IMR-90 (cell line): ENCODE measurements around the gene SRP9. TPM values are rescaled to one million over a fixed set of nuclear protein-coding genes. Genes with fewer than 3 reads are reported as not detected.

Experiments
- ATAC-seq: fragments of 200-7000 bp; cut with Tn5 transposase; 2 replicates; pipeline ENCODE4 v1.9.1; 2020; ENCODE audit warnings: low read depth, mild to moderate bottlenecking, moderate library complexity
- BruUV-seq: library from RNA; stranded (reverse); fragments of 400-500 nt; replicated peaks from 2 replicates; lab custom pipeline; 2021; lab: Mats Ljungman, UMichigan
- CTCF ChIA-PET: fragments of 300-600 bp; formaldehyde crosslinking; extraction: SDS; loops from one replicate; lab custom pipeline; 2021; ENCODE audit warnings: antibody characterized with exemption; lab: Yijun Ruan, JAX
- POLR2A ChIA-PET: fragments of 300-600 bp; sonication (Branson Sonifier 250); formaldehyde crosslinking; loops from one replicate; lab custom pipeline; 2022; ENCODE audit warnings: antibody characterized with exemption; ENCODE audit not compliant: unreplicated experiment; lab: Charles Lee
- DNase-seq: peaks from one replicate; pipeline ENCODE4 v3.0.0; 2013
- H2AFZ ChIP-seq: replicated peaks from 2 replicates; pipeline ENCODE3; 2013; ENCODE audit warnings: low read length, mild to moderate bottlenecking; ENCODE audit not compliant: poor library complexity
- H2AK5ac ChIP-seq: 2 replicates; pipeline ENCODE4 v1.6.1; 2013; ENCODE audit warnings: low read depth, low read length, inconsistent platforms
- H2AK9ac ChIP-seq: replicated peaks from 2 replicates; pipeline ENCODE3; 2013; ENCODE audit warnings: mild to moderate bottlenecking, low read depth, low read length, moderate library complexity; ENCODE audit not compliant: poor library complexity
- H2BK120ac ChIP-seq: 2 replicates; pipeline ENCODE4 v1.6.1; 2013; ENCODE audit warnings: low read depth, low read length, inconsistent platforms
- H2BK15ac ChIP-seq: 3 replicates; pipeline ENCODE4 v1.6.1; 2013; ENCODE audit warnings: low read depth, low read length, inconsistent platforms
- H2BK20ac ChIP-seq: 2 replicates; pipeline ENCODE4 v1.6.1; 2013; ENCODE audit warnings: low read depth, mild to moderate bottlenecking, inconsistent platforms, low read length, moderate library complexity
- H2BK5ac ChIP-seq: 2 replicates; pipeline ENCODE4 v1.6.1; 2013; ENCODE audit warnings: mild to moderate bottlenecking, low read depth, low read length, inconsistent platforms; ENCODE audit not compliant: poor library complexity, severe bottlenecking
- H3K14ac ChIP-seq: replicated peaks from 2 replicates; pipeline ENCODE4 v1.6.1; 2013; ENCODE audit warnings: low read depth, low read length, inconsistent platforms
- H3K18ac ChIP-seq: 2 replicates; pipeline ENCODE4 v1.6.1; 2013; ENCODE audit warnings: low read depth, low read length, control low read depth
- H3K23ac ChIP-seq: 2 replicates; pipeline ENCODE4 v1.6.1; 2013; ENCODE audit warnings: low read depth, low read length, inconsistent platforms
- H3K27ac ChIP-seq: 2 replicates; pipeline ENCODE4 v1.5.1; 2013; ENCODE audit warnings: mild to moderate bottlenecking, control low read depth, low read length; ENCODE audit not compliant: insufficient read depth
- H3K27me3 ChIP-seq: 2 replicates; pipeline ENCODE4 v1.6.1; 2013; ENCODE audit warnings: low read length; ENCODE audit not compliant: control insufficient read depth, insufficient read depth
- H3K36me3 ChIP-seq: 2 replicates; pipeline ENCODE4 v1.6.1; 2013; ENCODE audit warnings: low read length, mixed read lengths; ENCODE audit not compliant: control insufficient read depth, insufficient read depth
- H3K4ac ChIP-seq: 2 replicates; pipeline ENCODE4 v1.6.1; 2013; ENCODE audit warnings: low read depth, low read length, inconsistent platforms
- H3K4me1 ChIP-seq: 2 replicates; pipeline ENCODE4 v1.6.1; 2013; ENCODE audit warnings: low read length, mixed read lengths; ENCODE audit not compliant: control insufficient read depth, insufficient read depth
- H3K4me2 ChIP-seq: 2 replicates; pipeline ENCODE4 v1.6.1; 2013; ENCODE audit warnings: low read depth, mild to moderate bottlenecking, control low read depth, low read length, moderate library complexity
- H3K4me3 ChIP-seq: 2 replicates; pipeline ENCODE4 v1.5.1; 2013; ENCODE audit warnings: low read depth, mild to moderate bottlenecking, control low read depth, low read length, moderate library complexity; ENCODE audit not compliant: insufficient read depth
- H3K56ac ChIP-seq: 2 replicates; pipeline ENCODE4 v1.6.1; 2013; ENCODE audit warnings: low read length, inconsistent platforms; ENCODE audit not compliant: insufficient read depth; ENCODE audit errors: extremely low read depth
- H3K79me1 ChIP-seq, 2 experiments: 2 replicates each; pipeline ENCODE4 v1.6.1; 2013; ENCODE audit warnings: low read length in 2 of 2, inconsistent platforms in 1 of 2, low read depth in 1 of 2
- H3K9ac ChIP-seq: 2 replicates; pipeline ENCODE4 v1.6.1; 2013; ENCODE audit warnings: low read depth, low read length, control low read depth
- H3K9me1 ChIP-seq: 2 replicates; pipeline ENCODE4 v1.6.1; 2013; ENCODE audit warnings: low read length, inconsistent platforms; ENCODE audit not compliant: insufficient read depth
- H3K9me3 ChIP-seq: 2 replicates; pipeline ENCODE4 v1.6.1; 2013; ENCODE audit warnings: low read length; ENCODE audit not compliant: control insufficient read depth, insufficient read depth
- H4K20me1 ChIP-seq: 2 replicates; pipeline ENCODE4 v1.6.1; 2013; ENCODE audit warnings: low read length, inconsistent platforms; ENCODE audit not compliant: insufficient read depth
- H4K5ac ChIP-seq: 2 replicates; pipeline ENCODE4 v1.6.1; 2013; ENCODE audit warnings: mild to moderate bottlenecking, low read depth, low read length, control low read depth
- H4K8ac ChIP-seq, 2 experiments: 2 replicates each; pipeline ENCODE4 v1.6.1; 2013; ENCODE audit warnings: low read depth in 2 of 2, low read length in 2 of 2, control low read depth in 1 of 2, inconsistent platforms in 1 of 2
- H4K91ac ChIP-seq: 2 replicates; pipeline ENCODE4 v1.6.1; 2013; ENCODE audit warnings: low read depth, low read length, inconsistent platforms; ENCODE audit not compliant: insufficient read depth
- FOS ChIP-seq: fragments of 150-350 bp; IDR thresholded peaks from 2 replicates; pipeline ENCODE4 v1.6.1; 2016; ENCODE audit warnings: low read depth, low read length
- MAFK ChIP-seq: IDR thresholded peaks from 2 replicates; pipeline ENCODE4 v1.6.1; 2012; ENCODE audit warnings: low read depth, low read length, improper control_type of control experiment
- POLR2A ChIP-seq: IDR thresholded peaks from 2 replicates; pipeline ENCODE4 v1.6.1; 2012; ENCODE audit warnings: mild to moderate bottlenecking, low read depth, low read length
- RAD21 ChIP-seq: IDR thresholded peaks from 2 replicates; pipeline ENCODE4 v1.6.1; 2012; ENCODE audit warnings: low read length, improper control_type of control experiment
- RFX5 ChIP-seq: IDR thresholded peaks from 2 replicates; pipeline ENCODE4 v1.8.0; 2012; ENCODE audit warnings: low read depth, mild to moderate bottlenecking, low read length, moderate library complexity
- WGBS, 2 experiments: methylation state at CpG; one replicate each; pipeline versions ENCODE4 v1.1.5 to v1.1.7; 2013; ENCODE audit warnings: missing lambda C conversion rate in 2 of 2; ENCODE audit not compliant: insufficient read length in 1 of 2; ENCODE audit errors: extremely low coverage in 2 of 2; 5-methylcytosine and 5-hydroxymethylcytosine counted together
- dilution Hi-C: fragments of 300-500 bp; cut with HindIII; formaldehyde crosslinking; loops from one replicate; pipeline ENCODE4 v1.14.3; 2018; ENCODE audit warnings: low sequenced_read_pairs; ENCODE audit not compliant: unreplicated experiment
- in situ Hi-C: fragments of 300-500 bp; cut with MboI; formaldehyde crosslinking; loops from 3 replicates; pipeline ENCODE4 v1.14.3; 2019; ENCODE audit warnings: low sequenced_read_pairs, inconsistent platforms, mixed read lengths
- intact Hi-C: fragments of 100-400 bp; cut with micrococcal nuclease; formaldehyde crosslinking; loops from 2 replicates; pipeline ENCODE4 v1.10.0; 2022
- polyA plus RNA-seq, 3 experiments: library from polyadenylated mRNA; depleted of rRNA; stranded (reverse); fragments of >200 nt; gene quantifications; 2 replicates each; pipeline ENCODE4 v1.2.3, GENCODE V29; 2012; ENCODE audit warnings: low replicate concordance in 1 of 3
- total RNA-seq: library from RNA; depleted of rRNA; stranded (reverse); fragments of >200 nt; gene quantifications from 2 replicates; pipeline ENCODE4 v1.2.3, GENCODE V29; 2012
- TF ChIP-seq, protein P1 (sequence below): conservative IDR thresholded peaks from 2 replicates; pipeline ENCODE4 v1.5.1; 2012; ENCODE audit warnings: mild to moderate bottlenecking, low read depth, low read length, improper control_type of control experiment

SRP9 gene
- total and polyA plus RNA-seq, 2 of the 4 experiments (the other 2 are of a cell fraction), result 230 to 295 TPM

DNA sequence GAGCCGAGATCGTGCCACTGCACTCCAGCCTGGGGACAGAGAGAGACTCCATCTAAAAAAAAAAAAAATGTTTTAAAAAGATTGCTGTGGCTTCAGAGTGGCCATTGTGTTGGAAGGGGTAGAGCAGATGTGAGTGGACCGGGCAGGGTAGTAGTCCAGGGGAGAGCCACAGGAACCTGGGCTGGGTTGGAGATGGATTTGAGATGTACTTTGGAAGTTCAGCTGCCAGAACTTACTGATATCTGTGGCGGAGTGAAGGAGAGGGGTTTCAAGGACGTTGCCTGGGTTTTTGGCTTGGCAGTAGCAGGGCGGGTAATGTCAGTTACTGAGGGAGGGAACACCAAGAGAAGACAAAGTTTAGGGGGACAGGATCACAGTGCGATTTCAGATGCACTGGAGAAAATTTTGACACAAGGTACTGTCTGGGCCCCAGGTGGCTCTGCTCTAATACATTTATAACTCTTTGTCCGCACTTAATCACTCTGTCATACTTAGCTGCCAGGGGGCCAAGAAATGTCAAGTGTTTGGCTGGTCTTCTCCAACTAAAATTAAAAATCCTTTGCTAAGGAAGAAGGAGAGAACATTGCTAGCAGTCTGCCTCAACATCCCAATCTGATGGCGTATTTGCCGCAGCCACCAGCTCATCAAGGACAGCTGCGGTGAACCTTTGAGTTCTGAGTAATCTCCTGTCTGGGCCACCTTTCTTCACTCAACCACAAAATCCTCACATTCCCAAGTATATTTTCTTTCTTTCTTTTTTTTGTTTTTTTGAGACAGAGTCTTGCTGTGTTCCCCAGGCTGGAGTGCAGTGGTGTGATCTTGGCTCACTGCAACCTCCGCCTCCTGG, 41.9 kb downstream of the SRP9 start:
- Histone ChIP-seq H3K9me1 (peaks cover 16% of the 10 kb centered on the region), H2BK15ac (no peak overlapping the region), H4K20me1 (no peaks in the 10 kb centered on the region; the same call in 1 of the 2 replicates), H3K4me2 (no peak overlapping the region), H4K8ac (no peak overlapping the region), H3K9ac (no peak overlapping the region), H3K4me1 (peaks cover 18% of the 10 kb centered on the region), H2AK9ac (peak overlapping the region; percentile 23), H3K4ac (peak overlapping the region; percentile 10; the same call in 1 of the 2 replicates), H4K5ac (no peak overlapping the region), H3K4me3 (no peak overlapping the region), H2AK5ac (no peak overlapping the region), H3K9me3 (no peaks in the 10 kb centered on the region), H3K18ac (no peak overlapping the region), H2BK120ac (no peak overlapping the region; the same call in 1 of the 2 replicates), H2BK20ac (peak overlapping the region; percentile 55; the same call in 1 of the 2 replicates), H2AFZ (no peak overlapping the region), H3K79me1 (peaks cover 12 to 26% of the 10 kb centered on the region in 2 experiments; a peak in 3 of 4 replicates), H3K56ac (no peak overlapping the region), H3K36me3 (no peaks in the 10 kb centered on the region; the same call in 1 of the 2 replicates), H4K91ac (no peak overlapping the region), H3K27me3 (no peaks in the 10 kb centered on the region), H3K23ac (no peak overlapping the region), H2BK5ac (no peak overlapping the region), H3K14ac (no peak overlapping the region), H3K27ac (no peak overlapping the region)
- DNase-seq, result no peak
- BruUV-seq, result no TSS peak
- ATAC-seq, result no peak
- TF ChIP-seq, protein P1, sequence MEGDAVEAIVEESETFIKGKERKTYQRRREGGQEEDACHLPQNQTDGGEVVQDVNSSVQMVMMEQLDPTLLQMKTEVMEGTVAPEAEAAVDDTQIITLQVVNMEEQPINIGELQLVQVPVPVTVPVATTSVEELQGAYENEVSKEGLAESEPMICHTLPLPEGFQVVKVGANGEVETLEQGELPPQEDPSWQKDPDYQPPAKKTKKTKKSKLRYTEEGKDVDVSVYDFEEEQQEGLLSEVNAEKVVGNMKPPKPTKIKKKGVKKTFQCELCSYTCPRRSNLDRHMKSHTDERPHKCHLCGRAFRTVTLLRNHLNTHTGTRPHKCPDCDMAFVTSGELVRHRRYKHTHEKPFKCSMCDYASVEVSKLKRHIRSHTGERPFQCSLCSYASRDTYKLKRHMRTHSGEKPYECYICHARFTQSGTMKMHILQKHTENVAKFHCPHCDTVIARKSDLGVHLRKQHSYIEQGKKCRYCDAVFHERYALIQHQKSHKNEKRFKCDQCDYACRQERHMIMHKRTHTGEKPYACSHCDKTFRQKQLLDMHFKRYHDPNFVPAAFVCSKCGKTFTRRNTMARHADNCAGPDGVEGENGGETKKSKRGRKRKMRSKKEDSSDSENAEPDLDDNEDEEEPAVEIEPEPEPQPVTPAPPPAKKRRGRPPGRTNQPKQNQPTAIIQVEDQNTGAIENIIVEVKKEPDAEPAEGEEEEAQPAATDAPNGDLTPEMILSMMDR, result no peak
- TF ChIP-seq MAFK, result no peak
- TF ChIP-seq POLR2A, result no peak
- no peak for TF ChIP-seq RAD21
- no peak for TF ChIP-seq RFX5
- TF ChIP-seq FOS, result no peak
- ChIA-PET POLR2A (no interaction called here), CTCF (no interaction called here)
- dilution Hi-C loops, result no loop called here
- intact Hi-C loops, result no loop called here
- in situ Hi-C loops, result no loop called here
- 100% methylated on average over 3 of the region's 12 CpGs; no CpG with 5 or more reads in 1 of the 2 experiments for WGBS, 2 experiments
